Thyroid gland (tissue), 4 donors: ENCODE measurements around the gene ATP6V0B. TPM values are rescaled to one million over a fixed set of nuclear protein-coding genes. Genes with fewer than 3 reads are reported as not detected.

Experiments used
- DNase-seq, 2 donors: peaks; one replicate each; pipeline ENCODE4 v3.0.0-alpha.2; 2019
- H3K27ac ChIP-seq, 3 donors: fragments of 200-600 bp; sonication (generic); 1 replicate in 2 of 3; 2 replicates in 1 of 3; pipeline ENCODE4 v1.5.1; 2016 to 2019; ENCODE audit warnings: mild to moderate bottlenecking in 1 of 3, moderate library complexity in 1 of 3
- H3K27me3 ChIP-seq: fragments of 200-600 bp; sonication (generic); one replicate; pipeline ENCODE4 v1.5.1; 2019
- H3K36me3 ChIP-seq, 2 donors: fragments of 200-600 bp; sonication (generic); one replicate each; pipeline ENCODE4 v1.5.1; 2016 to 2019
- H3K4me1 ChIP-seq, 2 donors: fragments of 200-600 bp; sonication (generic); one replicate each; pipeline ENCODE4 v1.5.1; 2017 to 2019
- H3K4me3 ChIP-seq, 3 donors: fragments of 200-600 bp; sonication (generic); replicated peaks in 1 of 3; 1 replicate in 2 of 3; 2 replicates in 1 of 3; pipeline ENCODE4 v1.5.1; 2016; ENCODE audit warnings: mild to moderate bottlenecking in 1 of 3
- H3K9me3 ChIP-seq: fragments of 200-600 bp; sonication (generic); one replicate; pipeline ENCODE4 v1.5.1; 2017
- CTCF ChIP-seq, 6 experiments: fragments of 200-600 bp in 3 of 6; fragments of 450-650 bp in 3 of 6; sonication (generic) in 3 of 6; IDR thresholded peaks; one replicate each; pipeline ENCODE4 v1.5.1; 2016 to 2019; ENCODE audit warnings: antibody characterized with exemption in 6 of 6, mild to moderate bottlenecking in 2 of 6, inconsistent platforms in 1 of 6, moderate library complexity in 1 of 6
- POLR2A ChIP-seq, 2 donors: fragments of 450-650 bp; IDR thresholded peaks; one replicate each; pipeline ENCODE4 v1.6.1; 2017; ENCODE audit warnings: antibody characterized with exemption in 2 of 2, mild to moderate bottlenecking in 2 of 2, moderate library complexity in 1 of 2
- WGBS, 2 donors: methylation state at CpG; one replicate each; pipeline ENCODE4 v1.1.5; 2017; 5-methylcytosine and 5-hydroxymethylcytosine counted together
- intact Hi-C: fragments of 100-400 bp; cut with DNase I; formaldehyde crosslinking; loops from one replicate; pipeline ENCODE4 v1.15.1; 2023
- total RNA-seq, 4 donors: library from RNA; depleted of rRNA; stranded (reverse); fragments of >200 nt; gene quantifications; one replicate each; pipeline ENCODE4 v1.2.3, GENCODE V29; 2016

ATP6V0B gene
- total RNA-seq, 4 donors from 2014 or later: 128 to 302 (median 216) TPM

GRCh38 chr1:44010935-44011471 is 36.2 kb downstream of the ATP6V0B start:
- no peak for DNase-seq
- H3K4me3 ChIP-seq: no peak overlapping the region
- H3K27ac ChIP-seq: no peak overlapping the region
- 89 to 93% methylated on average over 5 to 6 of the region's 11 CpGs for WGBS, 2 donors
- peaks cover 0 to under 1% of the 10 kb centered on the region in 2 donors for H3K4me1 ChIP-seq
- TF ChIP-seq POLR2A (IDR thresholded peaks at IDR 0.05) (no peak), CTCF (IDR thresholded peaks at IDR 0.05) (no peak)
- intact Hi-C loops: no loop called here
- no peaks in the 10 kb centered on the region for H3K9me3 ChIP-seq
- no peaks in the 10 kb centered on the region for H3K27me3 ChIP-seq
- no peaks in the 10 kb centered on the region for H3K36me3 ChIP-seq

- Histone ChIP-seq H3K4me1 (no peaks in the 10 kb centered on the region), H3K4me3 (no peak overlapping the region)
These were observed 37.6 kb downstream of the ATP6V0B start for GRCh38 chr1:44012404-44012803.

GRCh38 chr1:44012941-44013609 is 38.3 kb downstream of the ATP6V0B start:
- TF ChIP-seq POLR2A (IDR thresholded peaks at IDR 0.05): no peak
- no peak for TF ChIP-seq CTCF (IDR thresholded peaks at IDR 0.05)
- Histone ChIP-seq H3K27ac (no peak overlapping the region), H3K4me1 (no peaks in the 10 kb centered on the region), H3K27me3 (no peaks in the 10 kb centered on the region), H3K9me3 (no peaks in the 10 kb centered on the region), H3K4me3 (no peak overlapping the region), H3K36me3 (no peaks in the 10 kb centered on the region)
- intact Hi-C loops: no loop called here
- DNase-seq: no peak
- 57% methylated on average over 1 of the region's 13 CpGs; no CpG with 5 or more reads in 1 of the 2 donors for WGBS, 2 donors

More at GRCh38 chr1:44012404-44012803, 37.6 kb downstream of the ATP6V0B start:
- WGBS, 2 donors: 82 to 83% methylated on average over 2 of the region's 2 CpGs
- DNase-seq: no peak
- H3K9me3 ChIP-seq: no peaks in the 10 kb centered on the region
- TF ChIP-seq CTCF (IDR thresholded peaks at IDR 0.05): no peak
- TF ChIP-seq POLR2A (IDR thresholded peaks at IDR 0.05): no peak
- H3K36me3 ChIP-seq: no peaks in the 10 kb centered on the region
- intact Hi-C loops: no loop called here
- no peak overlapping the region for H3K27ac ChIP-seq
- no peaks in the 10 kb centered on the region for H3K27me3 ChIP-seq

GRCh38 chr1:44013949-44014348 is 39.2 kb downstream of the ATP6V0B start:
- TF ChIP-seq CTCF (IDR thresholded peaks at IDR 0.05) (no peak), POLR2A (IDR thresholded peaks at IDR 0.05) (no peak)
- Histone ChIP-seq H3K27ac (no peak overlapping the region), H3K27me3 (no peaks in the 10 kb centered on the region), H3K4me1 (no peaks in the 10 kb centered on the region), H3K4me3 (no peak overlapping the region), H3K36me3 (no peaks in the 10 kb centered on the region), H3K9me3 (no peaks in the 10 kb centered on the region)
- 83 to 86% methylated on average over 5 of the region's 5 CpGs for WGBS, 2 donors
- no peak for DNase-seq
- intact Hi-C loops: no loop called here

- Histone ChIP-seq H3K27me3 (no peaks in the 10 kb centered on the region), H3K27ac (no peak overlapping the region), H3K4me1 (no peaks in the 10 kb centered on the region), H3K36me3 (no peaks in the 10 kb centered on the region), H3K4me3 (no peak overlapping the region), H3K9me3 (no peaks in the 10 kb centered on the region)
- no peak for TF ChIP-seq CTCF (IDR thresholded peaks at IDR 0.05)
- TF ChIP-seq POLR2A (IDR thresholded peaks at IDR 0.05): no peak
- DNase-seq: no peak
- 71 to 77% methylated on average over 7 to 8 of the region's 8 CpGs for WGBS, 2 donors
- intact Hi-C loops: no loop called here
These were observed 39.8 kb downstream of the ATP6V0B start for GRCh38 chr1:44014365-44015104.
